Colonic mucosa (tissue), 4 donors: ENCODE measurements around the gene CENPF. TPM values are rescaled to one million over a fixed set of nuclear protein-coding genes. Genes with fewer than 3 reads are reported as not detected.
"Not testable (repeated sequence)": the region's sequence is repeated elsewhere in the genome, so short reads cannot be mapped to it uniquely, and the experiment has no call there.

Experiments
- DNase-seq: peaks from one replicate; pipeline ENCODE4 v3.0.0-alpha.2; 2020
- H3K27ac ChIP-seq: fragments of 200-600 bp; one replicate; pipeline ENCODE4 v1.8.0; 2021
- H3K27me3 ChIP-seq: fragments of 200-600 bp; one replicate; pipeline ENCODE4 v1.8.0; 2021
- H3K36me3 ChIP-seq: fragments of 200-600 bp; one replicate; pipeline ENCODE4 v1.8.0; 2021
- H3K4me1 ChIP-seq: fragments of 200-600 bp; one replicate; pipeline ENCODE4 v1.8.0; 2021; ENCODE audit warnings: mild to moderate bottlenecking
- H3K4me3 ChIP-seq: fragments of 200-600 bp; one replicate; pipeline ENCODE4 v1.8.0; 2021
- H3K9ac ChIP-seq, 2 donors: one replicate each; pipeline ENCODE4 v1.7.0; 2013; ENCODE audit warnings: control low read depth in 2 of 2, low read depth in 2 of 2, low read length in 2 of 2
- H3K9me3 ChIP-seq: fragments of 200-600 bp; one replicate; pipeline ENCODE4 v1.8.0; 2021
- intact Hi-C: fragments of 100-400 bp; cut with DNase I; formaldehyde crosslinking; loops from one replicate; pipeline ENCODE4 v1.14.1; 2022
- total RNA-seq, 2 donors: library from RNA; stranded (reverse); fragmentation: NEBNext Ultra II Directional in 1 of 2; extraction: Animal tissue kit (Norgen Biotek cat#: 25700) in 1 of 2; gene quantifications; one replicate each; pipeline ENCODE4 v1.2.1, GENCODE V29; 2021
- TF ChIP-seq, protein P1 (sequence below): fragments of 200-600 bp; IDR thresholded peaks from one replicate; pipeline ENCODE4 v1.8.0; 2022; ENCODE audit warnings: antibody characterized with exemption, mild to moderate bottlenecking
- donor health status: healthy.
- donor health status: DM: no; HTN: no; CAD: no.
- donor health status: DM: no; HTN: no; CAD: no.

The CENPF gene
- total RNA-seq, 2 donors from 2014 or later: 21.2 to 67.9 TPM

DNA sequence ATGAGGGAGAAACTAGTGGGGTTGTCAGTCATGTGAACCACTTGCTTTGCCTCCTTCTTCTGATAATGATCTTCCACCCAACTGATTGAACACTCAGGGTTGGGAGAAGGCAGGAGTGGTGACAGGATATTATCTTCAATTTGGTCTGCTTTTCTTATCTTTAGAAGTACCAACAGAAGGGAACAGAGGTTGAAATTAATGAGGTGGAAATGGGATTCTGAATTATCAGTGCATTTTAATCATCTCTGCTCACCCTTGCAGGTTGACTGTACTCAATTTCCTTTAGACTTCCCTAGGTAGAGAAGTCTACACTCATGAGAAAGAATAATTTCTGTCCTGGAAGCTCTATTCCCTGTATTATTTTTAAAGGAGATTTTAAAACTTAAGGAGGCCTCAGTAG lies 31.7 kb upstream of the CENPF start:
- Histone ChIP-seq H3K27me3 (no peaks in the 10 kb centered on the region), H3K9me3 (no peaks in the 10 kb centered on the region), H3K4me1 (peaks cover 4% of the 10 kb centered on the region), H3K4me3 (no peak overlapping the region), H3K27ac (no peak overlapping the region), H3K36me3 (no peaks in the 10 kb centered on the region), H3K9ac (no peak overlapping the region)
- TF ChIP-seq, protein P1, sequence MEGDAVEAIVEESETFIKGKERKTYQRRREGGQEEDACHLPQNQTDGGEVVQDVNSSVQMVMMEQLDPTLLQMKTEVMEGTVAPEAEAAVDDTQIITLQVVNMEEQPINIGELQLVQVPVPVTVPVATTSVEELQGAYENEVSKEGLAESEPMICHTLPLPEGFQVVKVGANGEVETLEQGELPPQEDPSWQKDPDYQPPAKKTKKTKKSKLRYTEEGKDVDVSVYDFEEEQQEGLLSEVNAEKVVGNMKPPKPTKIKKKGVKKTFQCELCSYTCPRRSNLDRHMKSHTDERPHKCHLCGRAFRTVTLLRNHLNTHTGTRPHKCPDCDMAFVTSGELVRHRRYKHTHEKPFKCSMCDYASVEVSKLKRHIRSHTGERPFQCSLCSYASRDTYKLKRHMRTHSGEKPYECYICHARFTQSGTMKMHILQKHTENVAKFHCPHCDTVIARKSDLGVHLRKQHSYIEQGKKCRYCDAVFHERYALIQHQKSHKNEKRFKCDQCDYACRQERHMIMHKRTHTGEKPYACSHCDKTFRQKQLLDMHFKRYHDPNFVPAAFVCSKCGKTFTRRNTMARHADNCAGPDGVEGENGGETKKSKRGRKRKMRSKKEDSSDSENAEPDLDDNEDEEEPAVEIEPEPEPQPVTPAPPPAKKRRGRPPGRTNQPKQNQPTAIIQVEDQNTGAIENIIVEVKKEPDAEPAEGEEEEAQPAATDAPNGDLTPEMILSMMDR: no peak
- intact Hi-C loops: no loop called here
- no peak for DNase-seq

DNA sequence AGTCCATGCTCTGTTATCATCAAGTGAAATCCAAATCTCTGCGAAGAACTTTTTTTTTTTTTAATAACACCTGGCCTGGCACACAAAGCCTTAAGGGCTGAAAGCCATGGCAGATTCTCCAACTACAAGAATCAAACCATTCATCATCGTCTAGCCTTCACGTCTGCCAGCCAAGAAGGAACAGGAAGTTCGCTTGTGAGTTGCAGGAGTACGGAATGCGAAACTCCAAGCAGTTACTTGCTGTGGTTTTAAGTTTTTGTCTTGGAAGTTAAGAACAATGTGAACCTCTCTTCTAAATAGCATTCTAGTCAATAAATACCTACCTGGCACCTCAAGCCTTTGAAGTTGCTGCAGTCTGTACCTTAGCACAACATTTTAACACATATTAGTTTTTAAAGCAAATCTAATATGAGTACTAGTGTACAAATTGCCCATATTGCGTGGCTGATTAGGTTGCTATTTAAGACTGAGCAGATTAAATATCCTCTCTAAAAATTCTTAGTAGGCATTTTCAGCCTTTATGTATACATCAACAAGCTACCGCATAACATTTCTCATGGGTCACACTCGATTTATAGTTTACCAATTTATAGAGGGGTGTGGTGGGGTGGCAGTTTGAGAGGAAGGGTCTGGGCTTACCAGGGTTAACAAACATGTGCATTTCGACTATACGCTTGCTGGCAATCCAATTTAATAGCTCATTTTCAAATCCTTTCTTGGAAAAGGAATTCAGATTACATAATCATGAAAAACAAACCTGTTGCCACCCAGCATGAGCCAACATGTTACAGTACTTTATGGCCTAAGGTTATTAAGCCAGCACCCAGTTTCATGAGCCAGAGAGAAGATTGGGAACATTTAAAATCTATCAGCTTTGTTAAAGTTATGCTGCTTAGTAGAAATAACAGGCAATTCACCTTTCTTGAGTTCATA lies 29.3 kb upstream of the CENPF start:
- Histone ChIP-seq H3K9me3 (no peaks in the 10 kb centered on the region), H3K4me3 (no peak overlapping the region), H3K36me3 (no peaks in the 10 kb centered on the region), H3K27me3 (no peaks in the 10 kb centered on the region), H3K9ac (no peak overlapping the region), H3K4me1 (peaks cover 4% of the 10 kb centered on the region), H3K27ac (no peak overlapping the region)
- TF ChIP-seq, protein P1: no peak
- intact Hi-C loops: no loop called here
- peak; percentile 23 for DNase-seq

GRCh38 chr1:214574598-214575411 lies 28.2 kb upstream of the CENPF start:
- no peak overlapping the region for H3K4me3 ChIP-seq
- no peak overlapping the region for H3K9ac ChIP-seq
- no peaks in the 10 kb centered on the region for H3K27me3 ChIP-seq
- no peak overlapping the region for H3K27ac ChIP-seq
- no peak for DNase-seq
- H3K36me3 ChIP-seq: no peaks in the 10 kb centered on the region
- intact Hi-C loops: no loop called here
- peaks cover 4% of the 10 kb centered on the region for H3K4me1 ChIP-seq
- TF ChIP-seq, protein P1: no peak
- H3K9me3 ChIP-seq: no peaks in the 10 kb centered on the region

- H3K27ac ChIP-seq, intact Hi-C loops, H3K4me3 ChIP-seq, DNase-seq, H3K27me3 ChIP-seq, H3K9me3 ChIP-seq, H3K4me1 ChIP-seq, H3K36me3 ChIP-seq, H3K9ac ChIP-seq: not testable (repeated sequence)
Measured at GRCh38 chr1:214576120-214576519, 26.9 kb upstream of the CENPF start.

- H3K27me3 ChIP-seq: no peaks in the 10 kb centered on the region
- DNase-seq: no peak
- intact Hi-C loops: no loop called here
- no peaks in the 10 kb centered on the region for H3K36me3 ChIP-seq
- no peak overlapping the region for H3K27ac ChIP-seq
- TF ChIP-seq, protein P1: no peak
- H3K4me1 ChIP-seq: no peaks in the 10 kb centered on the region
- H3K9me3 ChIP-seq: no peaks in the 10 kb centered on the region
- no peak overlapping the region for H3K9ac ChIP-seq
- no peak overlapping the region for H3K4me3 ChIP-seq
Measured at GRCh38 chr1:214579183-214579582, 23.8 kb upstream of the CENPF start.
